Fibroblast of lung (primary cell): Measurements from ENCODE around the gene KIAA1755.

Source experiments
- EZH2 ChIP-seq: IDR thresholded peaks from 2 replicates; pipeline ENCODE4 v1.5.1; 2012; ENCODE audit warnings: low read length, control low read depth, mild to moderate bottlenecking; ENCODE audit errors: missing control alignments
- TF ChIP-seq, protein P1 (sequence below), 2 donors: IDR thresholded peaks in 1 of 2; conservative IDR thresholded peaks in 1 of 2; 1 replicate in 1 of 2; 2 replicates in 1 of 2; pipeline ENCODE4 v1.5.1; 2011 to 2012; ENCODE audit warnings: low read length in 2 of 2, control low read depth in 1 of 2, inconsistent platforms in 1 of 2, low read depth in 1 of 2, mild to moderate bottlenecking in 1 of 2

DNA sequence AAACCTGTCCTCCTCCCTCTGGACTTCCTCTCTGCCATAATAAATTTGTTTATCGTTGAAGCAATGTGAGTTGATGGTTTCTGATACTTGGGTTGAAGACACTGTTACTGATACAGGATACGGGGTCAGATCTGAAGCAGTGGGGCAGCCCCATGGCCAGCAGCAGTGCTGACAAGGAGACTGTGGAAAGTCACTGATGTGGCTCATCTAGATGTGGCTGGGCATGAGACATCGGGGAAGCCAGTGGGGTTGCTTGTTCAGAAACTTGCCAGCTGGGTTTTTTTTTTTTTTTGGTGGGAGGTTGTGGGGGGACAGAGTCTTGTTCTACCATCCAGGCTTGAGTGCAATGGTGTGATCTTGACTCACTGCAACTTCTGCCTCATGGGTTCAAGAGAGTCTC lies 40.8 kb upstream of the KIAA1755 start:
- TF ChIP-seq, protein P1, sequence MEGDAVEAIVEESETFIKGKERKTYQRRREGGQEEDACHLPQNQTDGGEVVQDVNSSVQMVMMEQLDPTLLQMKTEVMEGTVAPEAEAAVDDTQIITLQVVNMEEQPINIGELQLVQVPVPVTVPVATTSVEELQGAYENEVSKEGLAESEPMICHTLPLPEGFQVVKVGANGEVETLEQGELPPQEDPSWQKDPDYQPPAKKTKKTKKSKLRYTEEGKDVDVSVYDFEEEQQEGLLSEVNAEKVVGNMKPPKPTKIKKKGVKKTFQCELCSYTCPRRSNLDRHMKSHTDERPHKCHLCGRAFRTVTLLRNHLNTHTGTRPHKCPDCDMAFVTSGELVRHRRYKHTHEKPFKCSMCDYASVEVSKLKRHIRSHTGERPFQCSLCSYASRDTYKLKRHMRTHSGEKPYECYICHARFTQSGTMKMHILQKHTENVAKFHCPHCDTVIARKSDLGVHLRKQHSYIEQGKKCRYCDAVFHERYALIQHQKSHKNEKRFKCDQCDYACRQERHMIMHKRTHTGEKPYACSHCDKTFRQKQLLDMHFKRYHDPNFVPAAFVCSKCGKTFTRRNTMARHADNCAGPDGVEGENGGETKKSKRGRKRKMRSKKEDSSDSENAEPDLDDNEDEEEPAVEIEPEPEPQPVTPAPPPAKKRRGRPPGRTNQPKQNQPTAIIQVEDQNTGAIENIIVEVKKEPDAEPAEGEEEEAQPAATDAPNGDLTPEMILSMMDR (conservative IDR thresholded peaks at IDR 0.05 in 1 of 2, IDR thresholded peaks at IDR 0.05 in 1 of 2; ENCODE audit: low read depth in 1 of 2, low read length in 2 of 2): no peak
- no peak for TF ChIP-seq EZH2
